ENCODE data around the gene ADGRV1.
"Not testable (repeated sequence)": the region's sequence is repeated elsewhere in the genome, so short reads cannot be mapped to it uniquely, and the experiment has no call there.

ADGRV1 gene

GRCh38 chr5:90655423-90655822 lies 96.8 kb downstream of the ADGRV1 start:
- DNase-seq (ENCODE audit: low spot score), result no peak

- no peak for DNase-seq (ENCODE audit: low spot score)
These were observed 98.4 kb downstream of the ADGRV1 start for GRCh38 chr5:90657030-90657429.

DNA sequence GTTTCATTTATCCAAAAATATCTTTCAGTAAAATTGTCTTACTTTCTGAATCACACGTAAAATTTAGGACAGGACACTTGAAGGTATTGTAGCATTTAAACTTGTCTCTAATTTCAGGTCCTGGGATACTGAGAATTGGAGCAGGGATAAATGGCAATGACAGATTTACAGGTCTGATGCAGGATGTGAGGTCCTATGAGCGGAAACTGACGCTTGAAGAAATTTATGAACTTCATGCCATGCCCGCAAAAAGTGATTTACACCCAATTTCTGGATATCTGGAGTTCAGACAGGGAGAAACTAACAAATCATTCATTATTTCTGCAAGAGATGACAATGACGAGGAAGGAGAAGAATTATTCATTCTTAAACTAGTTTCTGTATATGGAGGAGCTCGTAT lies 99.2 kb downstream of the ADGRV1 start:
- no peak for DNase-seq (ENCODE audit: low spot score)

DNA sequence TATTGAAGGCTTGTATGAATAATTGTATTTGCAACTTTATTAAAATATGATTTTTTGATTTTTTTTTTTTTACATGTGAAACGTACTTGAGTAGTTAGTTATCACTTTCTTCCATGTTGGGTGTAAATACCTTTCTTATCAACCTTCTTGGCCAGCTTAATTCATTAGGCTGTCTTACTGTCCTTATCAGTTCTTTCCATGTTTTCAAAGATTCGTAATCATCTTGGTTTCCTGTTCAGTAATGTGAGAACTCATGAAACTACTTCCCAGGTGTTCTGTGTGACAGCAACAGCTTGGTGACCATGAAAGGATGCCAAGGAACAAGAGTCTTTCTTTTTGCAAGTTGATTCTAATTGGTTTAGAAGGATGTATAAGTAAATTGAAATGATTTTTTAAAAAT lies 100.0 kb downstream of the ADGRV1 start:
- DNase-seq (ENCODE audit: low spot score), result no peak

GRCh38 chr5:90668079-90668565 lies 109.5 kb downstream of the ADGRV1 start:
- DNase-seq (ENCODE audit: low spot score), result not testable (repeated sequence)

DNA sequence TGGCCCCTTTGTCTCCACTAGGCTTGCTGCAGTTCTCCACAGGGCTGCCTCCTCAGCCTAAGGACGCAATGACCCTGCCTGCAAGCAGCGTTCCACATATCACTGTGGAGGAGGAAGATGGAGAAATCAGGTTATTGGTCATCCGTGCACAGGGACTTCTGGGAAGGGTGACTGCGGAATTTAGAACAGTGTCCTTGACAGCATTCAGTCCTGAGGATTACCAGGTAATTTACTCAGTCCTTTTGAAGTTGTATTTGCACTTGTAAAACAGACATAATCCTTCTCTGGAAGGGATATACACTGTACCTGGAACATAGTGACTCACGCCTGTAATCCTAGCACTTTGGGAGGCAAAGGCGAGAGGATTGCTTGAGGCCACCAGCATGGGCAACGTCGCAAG lies 116.6 kb downstream of the ADGRV1 start:
- no peak for DNase-seq (ENCODE audit: low spot score)

- DNase-seq (ENCODE audit: low spot score), result no peak
These were observed 122.4 kb downstream of the ADGRV1 start for GRCh38 chr5:90680921-90681563.

GRCh38 chr5:90682278-90682677 lies 123.7 kb downstream of the ADGRV1 start:
- DNase-seq (ENCODE audit: low spot score), result no peak

GRCh38 chr5:90685425-90686022 lies 126.9 kb downstream of the ADGRV1 start:
- no peak for DNase-seq (ENCODE audit: low spot score)

GRCh38 chr5:90686363-90686762 lies 127.8 kb downstream of the ADGRV1 start:
- DNase-seq (ENCODE audit: low spot score), result not testable (repeated sequence)

DNA sequence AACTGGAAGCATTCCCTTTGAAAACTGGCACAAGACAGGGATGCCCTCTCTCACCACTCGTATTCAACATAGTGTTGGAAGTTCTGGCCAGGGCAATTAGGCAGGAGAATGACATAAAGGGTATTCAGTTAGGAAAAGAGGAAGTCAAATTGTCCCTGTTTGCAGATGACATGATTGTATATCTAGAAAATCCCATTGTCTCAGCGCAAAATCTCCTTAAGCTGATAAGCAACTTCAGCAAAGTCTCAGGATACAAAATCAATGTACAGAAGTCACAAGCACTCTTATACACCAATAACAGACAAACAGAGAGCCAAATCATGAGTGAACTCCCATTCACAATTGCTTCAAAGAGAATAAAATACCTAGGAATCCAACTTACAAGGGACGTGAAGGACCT lies 128.9 kb downstream of the ADGRV1 start:
- DNase-seq (ENCODE audit: low spot score), result not testable (repeated sequence)

GRCh38 chr5:90689064-90689463 lies 130.5 kb downstream of the ADGRV1 start:
- no peak for DNase-seq (ENCODE audit: low spot score)

DNA sequence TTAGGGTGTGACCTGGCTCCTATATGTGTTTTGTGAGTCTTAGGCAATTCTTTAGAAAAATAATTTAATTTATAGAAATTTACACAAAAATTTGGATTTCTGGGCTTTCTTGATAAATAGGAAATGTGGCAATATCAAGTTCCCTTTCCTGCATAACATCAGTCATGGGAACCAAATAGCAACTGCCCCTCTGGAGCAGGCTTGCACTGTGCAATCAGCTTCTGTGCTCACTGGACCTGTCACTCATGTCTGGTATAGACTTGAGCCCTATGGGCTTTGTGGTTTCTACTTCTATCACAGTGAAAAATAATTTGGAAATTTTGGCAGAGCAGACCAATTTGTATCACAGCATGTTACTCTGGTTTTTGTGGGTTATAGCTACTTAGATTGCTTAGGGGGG lies 131.7 kb downstream of the ADGRV1 start:
- DNase-seq (ENCODE audit: low spot score), result no peak

- no peak for DNase-seq (ENCODE audit: low spot score)
These were observed 132.9 kb downstream of the ADGRV1 start for GRCh38 chr5:90691533-90691932.

GRCh38 chr5:90696153-90696552 lies 137.6 kb downstream of the ADGRV1 start:
- no peak for DNase-seq (ENCODE audit: low spot score)

DNA sequence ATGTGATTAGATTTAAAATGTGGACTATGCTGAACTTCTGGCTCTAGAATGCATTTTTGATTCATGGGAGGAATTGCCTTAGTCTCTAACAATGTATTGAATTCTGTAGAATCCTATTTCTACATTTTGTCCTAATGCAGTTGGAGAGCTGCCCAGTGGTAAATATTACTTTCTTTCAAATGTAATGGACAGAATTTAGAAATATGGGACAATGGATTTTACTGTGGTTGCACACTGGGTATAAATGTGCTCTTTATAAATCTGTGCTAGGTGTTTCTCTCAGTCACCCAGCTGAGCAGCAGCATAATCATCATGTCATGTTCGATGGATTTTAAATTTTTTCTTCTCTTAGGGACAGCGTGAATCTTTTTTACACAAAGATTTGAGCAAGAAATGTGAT lies 141.7 kb downstream of the ADGRV1 start:
- DNase-seq (ENCODE audit: low spot score), result no peak

- DNase-seq (ENCODE audit: low spot score), result no peak
These were observed 145.3 kb downstream of the ADGRV1 start for GRCh38 chr5:90703932-90704331.

DNA sequence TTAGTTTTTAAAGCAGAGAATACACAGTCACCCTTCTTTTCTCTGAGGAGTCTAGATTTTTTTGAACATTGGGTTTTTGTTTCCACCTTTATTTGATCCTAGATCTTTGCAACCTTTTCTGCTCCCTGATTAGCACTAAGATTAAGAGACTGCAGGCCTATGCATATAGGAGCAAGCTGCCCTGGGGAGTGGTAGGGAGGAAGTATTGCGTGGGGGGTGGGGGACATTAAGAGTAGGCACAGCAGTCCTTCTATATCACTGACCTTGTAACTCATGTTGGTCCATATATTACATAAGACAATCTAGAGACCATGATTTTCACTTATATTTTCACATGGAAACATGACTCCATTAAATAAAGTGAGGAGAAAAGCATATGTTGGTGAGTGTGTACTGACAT lies 149.1 kb downstream of the ADGRV1 start:
- no peak for DNase-seq (ENCODE audit: low spot score)

DNA sequence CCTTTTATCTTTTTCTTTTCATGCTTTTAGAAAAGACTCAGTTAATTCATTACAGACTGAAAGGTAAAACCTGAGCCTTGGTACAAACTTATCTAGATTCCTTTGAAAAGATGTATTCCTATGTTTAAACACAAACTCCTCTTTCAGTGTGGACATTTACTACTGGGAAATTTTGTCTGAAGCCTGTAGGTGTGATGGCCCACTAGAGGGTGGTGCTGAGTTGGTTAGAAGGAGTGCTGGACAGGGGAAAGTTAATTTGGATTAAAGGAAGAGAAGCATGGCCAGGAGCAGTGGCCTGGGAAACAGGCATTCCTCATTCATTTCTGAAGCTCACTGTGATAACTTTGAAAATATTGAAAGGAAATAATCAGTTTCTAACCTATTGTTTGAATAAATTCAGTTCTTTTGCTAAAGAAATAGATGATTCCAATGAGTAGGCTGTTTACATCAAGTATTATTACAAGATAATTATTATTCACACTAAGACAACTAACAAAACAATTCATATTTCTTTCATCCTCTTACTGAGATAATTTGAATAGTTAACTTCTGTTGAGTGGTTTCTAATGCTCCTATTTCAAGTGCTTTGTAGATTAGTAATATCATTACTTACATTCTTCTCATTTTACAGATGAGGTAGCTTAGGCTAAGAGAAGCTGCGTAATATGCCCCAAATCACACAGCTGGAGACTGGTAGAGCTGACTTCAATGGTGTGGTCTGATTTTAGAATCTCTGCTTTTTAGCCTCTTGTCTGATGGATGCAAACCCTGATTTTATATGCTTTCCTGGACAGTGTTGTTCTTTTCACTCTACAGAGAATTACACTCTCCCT lies 150.9 kb downstream of the ADGRV1 start:
- peak; percentile 9 for DNase-seq (ENCODE audit: low spot score)

- DNase-seq (ENCODE audit: low spot score), result no peak
These were observed 159.8 kb downstream of the ADGRV1 start for GRCh38 chr5:90718387-90718786.

DNA sequence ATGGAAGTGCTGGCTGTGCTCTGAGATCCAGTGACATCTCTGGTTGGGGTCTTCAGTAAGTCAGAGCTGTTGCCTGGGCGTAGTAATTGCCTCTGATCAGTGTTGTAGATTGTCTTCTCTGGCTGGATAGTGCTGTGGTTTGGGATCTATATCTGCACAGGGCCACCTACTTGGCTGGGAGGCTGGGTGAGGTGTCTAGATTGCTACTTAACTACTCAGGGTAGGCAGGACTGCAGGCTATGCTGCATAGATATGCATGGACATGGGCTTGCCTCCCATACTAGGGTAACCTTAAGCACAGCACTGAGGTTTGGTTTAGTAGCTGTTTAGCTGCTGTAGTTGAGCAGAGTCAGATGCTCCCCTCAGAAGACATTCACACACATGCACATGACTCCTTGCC lies 181.0 kb downstream of the ADGRV1 start:
- DNase-seq (ENCODE audit: low spot score), result no peak

DNA sequence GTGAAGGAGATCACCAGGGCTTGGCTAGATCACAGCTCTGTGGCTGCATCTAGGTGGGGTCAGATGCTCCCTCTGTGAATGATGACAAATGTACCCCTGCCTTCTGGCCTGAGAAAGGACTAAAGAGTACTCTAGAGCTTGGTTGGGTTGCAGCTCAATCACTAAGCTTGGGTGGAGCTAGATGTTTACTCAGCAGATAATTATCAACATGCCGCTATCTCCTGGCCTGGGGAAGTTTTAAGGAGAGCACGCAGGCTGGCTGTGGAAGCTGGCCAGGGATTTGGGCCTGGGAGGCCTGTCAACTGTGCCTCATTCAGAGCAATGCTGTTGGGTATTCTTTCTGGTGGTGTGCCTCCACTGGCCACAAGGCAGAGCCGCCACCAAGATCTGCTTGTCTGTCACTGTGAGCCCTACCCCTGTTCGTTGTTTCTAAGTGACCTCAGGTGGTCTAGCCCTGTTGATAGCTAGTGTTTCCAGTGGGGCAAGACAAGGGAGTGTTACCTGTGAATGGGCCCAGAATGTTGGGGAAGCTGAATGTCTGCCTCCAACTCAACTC lies 181.7 kb downstream of the ADGRV1 start:
- DNase-seq (ENCODE audit: low spot score), result no peak

Measured in activated CD4-positive, alpha-beta T cell treated with anti-CD3 and anti-CD28 coated beads, Interleukin-2, Interleukin-4, amounts not matched to agents 100 ng/mL and 50 ng/mL, durations not matched to agents 16 hours and 8 hours (primary cell).